Neural crest cell (in vitro differentiated cells): ENCODE data around the gene RALB. TPM values are rescaled to one million over a fixed set of nuclear protein-coding genes. Genes with fewer than 3 reads are reported as not detected.

Experiments used
- DNase-seq: peaks from one replicate; pipeline ENCODE4 v3.0.0; 2021; ENCODE audit warnings: low read depth, mixed read lengths, low spot score
- H3K27ac Mint-ChIP-seq: one replicate; pipeline ENCODE4 v1.8.0; 2021; ENCODE audit warnings: mild to moderate bottlenecking, mixed read lengths; ENCODE audit not compliant: unreplicated experiment
- H3K27me3 Mint-ChIP-seq: 2 replicates; pipeline ENCODE4 v1.8.0; 2021; ENCODE audit warnings: low read depth, mild to moderate bottlenecking, mixed read lengths
- H3K36me3 Mint-ChIP-seq: 2 replicates; pipeline ENCODE4 v1.8.0; 2021; ENCODE audit warnings: low read depth, mild to moderate bottlenecking, mixed read lengths
- H3K4me1 Mint-ChIP-seq: 2 replicates; pipeline ENCODE4 v1.8.0; 2021; ENCODE audit warnings: mixed read lengths
- H3K4me3 Mint-ChIP-seq: one replicate; pipeline ENCODE4 v1.8.0; 2021; ENCODE audit warnings: mild to moderate bottlenecking, mixed read lengths
- H3K9me3 Mint-ChIP-seq: 2 replicates; pipeline ENCODE4 v1.8.0; 2021; ENCODE audit warnings: mixed read lengths
- total RNA-seq: library from RNA; stranded (reverse); gene quantifications from 2 replicates; pipeline ENCODE4 v1.2.1, GENCODE V29; 2021
- TF ChIP-seq, protein P1 (sequence below): fragments of 200-600 bp; sonication (generic); conservative IDR thresholded peaks from 2 replicates; pipeline ENCODE4 v1.5.0; 2021; ENCODE audit warnings: antibody characterized with exemption, mild to moderate bottlenecking

The RALB gene
- total RNA-seq, 1 donor from 2014 or later = 29.3 TPM

DNA sequence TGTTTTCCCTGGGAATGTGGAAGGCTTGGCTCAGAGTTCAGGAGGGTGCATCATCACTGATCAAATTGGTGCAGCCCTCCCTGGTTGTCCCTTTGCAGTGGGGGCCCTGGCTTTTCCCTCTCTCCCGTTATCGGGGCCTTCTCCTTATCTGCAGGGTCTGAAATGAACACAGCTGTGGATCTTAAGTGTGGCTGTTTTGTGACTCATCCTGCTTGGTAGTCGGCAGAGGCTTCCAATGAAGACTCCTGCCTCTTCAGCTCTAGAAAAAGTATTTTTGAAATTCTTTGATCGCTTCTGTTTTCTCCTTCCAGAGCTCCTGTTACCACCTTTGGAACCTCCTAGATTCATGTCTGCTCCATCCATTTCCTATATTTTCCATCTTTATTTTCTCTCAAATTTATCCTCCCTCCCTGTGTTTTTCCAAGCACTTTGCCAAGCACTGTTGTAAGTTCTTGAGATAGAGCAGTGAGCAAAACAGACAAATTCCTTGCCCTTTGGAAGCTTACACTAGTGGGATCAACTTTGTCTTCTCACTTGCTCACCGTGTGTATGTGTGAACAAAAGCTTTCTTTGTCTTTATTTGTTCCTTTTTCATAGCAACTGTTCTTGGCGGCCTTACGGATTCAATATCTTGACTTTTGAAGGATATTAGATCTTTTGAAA lies 45.7 kb downstream of the RALB start:
- peaks cover 8% of the 10 kb centered on the region for H3K36me3 Mint-ChIP-seq
- no peak overlapping the region for H3K4me3 Mint-ChIP-seq
- peaks cover 4% of the 10 kb centered on the region for H3K27me3 Mint-ChIP-seq
- DNase-seq = no peak
- H3K27ac Mint-ChIP-seq = no peak overlapping the region
- H3K9me3 Mint-ChIP-seq = no peaks in the 10 kb centered on the region
- peaks cover 15% of the 10 kb centered on the region for H3K4me1 Mint-ChIP-seq
- TF ChIP-seq, protein P1, sequence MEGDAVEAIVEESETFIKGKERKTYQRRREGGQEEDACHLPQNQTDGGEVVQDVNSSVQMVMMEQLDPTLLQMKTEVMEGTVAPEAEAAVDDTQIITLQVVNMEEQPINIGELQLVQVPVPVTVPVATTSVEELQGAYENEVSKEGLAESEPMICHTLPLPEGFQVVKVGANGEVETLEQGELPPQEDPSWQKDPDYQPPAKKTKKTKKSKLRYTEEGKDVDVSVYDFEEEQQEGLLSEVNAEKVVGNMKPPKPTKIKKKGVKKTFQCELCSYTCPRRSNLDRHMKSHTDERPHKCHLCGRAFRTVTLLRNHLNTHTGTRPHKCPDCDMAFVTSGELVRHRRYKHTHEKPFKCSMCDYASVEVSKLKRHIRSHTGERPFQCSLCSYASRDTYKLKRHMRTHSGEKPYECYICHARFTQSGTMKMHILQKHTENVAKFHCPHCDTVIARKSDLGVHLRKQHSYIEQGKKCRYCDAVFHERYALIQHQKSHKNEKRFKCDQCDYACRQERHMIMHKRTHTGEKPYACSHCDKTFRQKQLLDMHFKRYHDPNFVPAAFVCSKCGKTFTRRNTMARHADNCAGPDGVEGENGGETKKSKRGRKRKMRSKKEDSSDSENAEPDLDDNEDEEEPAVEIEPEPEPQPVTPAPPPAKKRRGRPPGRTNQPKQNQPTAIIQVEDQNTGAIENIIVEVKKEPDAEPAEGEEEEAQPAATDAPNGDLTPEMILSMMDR = no peak

DNA sequence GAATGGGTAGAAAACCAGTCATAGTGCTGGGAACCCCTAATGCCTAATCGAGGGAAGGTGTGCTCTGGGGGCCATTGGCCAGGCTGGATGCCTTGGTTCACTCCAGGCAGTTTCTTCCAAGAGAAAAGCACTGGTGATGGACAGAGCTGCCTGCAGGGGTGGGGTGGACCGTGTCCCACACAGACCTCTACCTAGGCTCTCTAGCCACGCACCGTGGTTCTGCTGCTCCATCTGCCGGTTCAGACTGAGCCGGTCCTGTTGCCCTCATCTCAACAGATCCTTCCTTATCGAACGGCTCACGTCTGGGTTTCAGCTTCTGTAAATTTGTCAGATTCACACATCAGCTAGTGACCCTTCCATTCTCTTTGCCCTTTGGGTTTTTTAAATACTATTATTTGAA lies 46.4 kb downstream of the RALB start:
- Mint-ChIP-seq H3K4me3 (no peak overlapping the region), H3K36me3 (peaks cover 8% of the 10 kb centered on the region), H3K27ac (no peak overlapping the region), H3K9me3 (no peaks in the 10 kb centered on the region), H3K27me3 (peaks cover 4% of the 10 kb centered on the region), H3K4me1 (peaks cover 10% of the 10 kb centered on the region)
- TF ChIP-seq, protein P1 = no peak
- no peak for DNase-seq

DNA sequence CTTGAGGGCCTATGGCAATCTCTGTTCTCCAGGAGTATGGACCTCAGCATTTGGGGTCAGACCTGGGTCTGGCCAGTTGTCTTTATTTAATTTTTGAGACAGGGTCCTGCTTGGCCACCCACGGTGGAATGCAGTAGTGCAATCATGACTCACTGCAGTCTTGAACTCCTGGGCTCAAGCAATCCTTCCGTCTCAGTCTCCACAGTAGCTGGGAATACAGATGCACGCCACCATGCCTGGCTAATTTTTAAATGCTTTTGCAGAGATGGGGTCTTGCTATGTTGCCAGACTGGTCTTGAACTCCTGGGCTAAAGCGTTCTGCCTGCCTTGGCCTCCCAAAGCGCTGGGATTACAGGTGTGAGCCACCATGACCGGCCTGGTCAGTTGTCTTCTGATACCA lies 46.9 kb downstream of the RALB start:
- TF ChIP-seq, protein P1 = no peak
- Mint-ChIP-seq H3K4me3 (no peak overlapping the region), H3K4me1 (peaks cover 8% of the 10 kb centered on the region), H3K9me3 (no peaks in the 10 kb centered on the region), H3K27ac (no peak overlapping the region), H3K27me3 (peaks cover 4% of the 10 kb centered on the region), H3K36me3 (peaks cover 8% of the 10 kb centered on the region)
- no peak for DNase-seq

DNA sequence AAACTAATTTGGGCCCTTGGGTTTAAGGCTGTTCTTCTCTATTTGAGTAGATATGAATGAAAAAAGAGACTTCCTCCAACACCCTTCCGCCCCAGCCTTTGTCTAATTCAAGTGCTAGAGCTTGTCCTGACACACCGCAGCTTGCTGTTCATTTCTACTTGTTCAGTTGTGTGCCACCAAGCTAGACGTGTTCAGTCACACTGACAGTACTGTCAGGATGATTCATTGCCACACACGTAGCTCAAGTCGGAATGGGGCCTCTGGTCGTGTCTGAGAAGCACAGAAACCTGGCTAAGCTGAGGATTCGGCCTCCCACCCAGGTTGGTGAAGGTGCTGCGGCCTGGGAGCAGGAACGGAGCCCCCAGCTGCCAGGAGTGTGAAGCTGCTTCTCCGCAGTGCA lies 47.7 kb downstream of the RALB start:
- Mint-ChIP-seq H3K27ac (no peak overlapping the region), H3K4me1 (peaks cover 8% of the 10 kb centered on the region), H3K36me3 (peaks cover 8% of the 10 kb centered on the region), H3K4me3 (no peak overlapping the region), H3K9me3 (no peaks in the 10 kb centered on the region), H3K27me3 (peaks cover 4% of the 10 kb centered on the region)
- TF ChIP-seq, protein P1 = no peak
- DNase-seq = no peak

DNA sequence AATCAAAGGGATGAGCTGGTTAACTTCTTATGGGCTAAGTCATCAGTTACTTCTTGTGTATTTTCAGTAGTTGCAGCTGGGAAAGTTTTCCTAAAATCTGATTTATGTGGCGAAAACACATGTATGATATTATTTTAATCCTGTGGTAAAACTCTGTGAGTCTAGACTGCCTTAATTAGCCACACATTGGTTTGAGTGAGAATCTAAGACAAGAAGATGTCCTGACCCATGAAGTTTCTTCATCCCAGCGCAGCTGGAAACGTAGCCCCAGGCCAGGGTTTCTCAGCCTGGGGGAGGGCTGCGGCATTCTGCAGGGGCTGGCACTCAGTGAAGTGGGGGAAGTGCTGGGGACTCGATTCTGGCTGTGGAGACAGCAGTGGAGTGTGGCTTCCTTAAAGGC lies 48.6 kb downstream of the RALB start:
- H3K27me3 Mint-ChIP-seq = no peaks in the 10 kb centered on the region
- H3K4me1 Mint-ChIP-seq = peaks cover 8% of the 10 kb centered on the region
- no peak for DNase-seq
- H3K36me3 Mint-ChIP-seq = peaks cover 5% of the 10 kb centered on the region
- H3K9me3 Mint-ChIP-seq = no peaks in the 10 kb centered on the region
- H3K4me3 Mint-ChIP-seq = no peak overlapping the region
- TF ChIP-seq, protein P1 = no peak
- no peak overlapping the region for H3K27ac Mint-ChIP-seq
